Activated CD4-positive, alpha-beta T cell treated with anti-CD3 and anti-CD28 coated beads for 36 hours (primary cell): Measurements from ENCODE around the gene HEPACAM. TPM values are rescaled to one million over a fixed set of nuclear protein-coding genes. Genes with fewer than 3 reads are reported as not detected.

Experiments
- ATAC-seq: fragments of 200-7000 bp; cut with Tn5 transposase; one replicate; pipeline ENCODE4 v1.10.0; 2021; ENCODE audit warnings: mild to moderate bottlenecking, moderate library complexity
- CTCF ChIA-PET: fragments of 350-600 bp; sonication (Branson Sonifier 250); formaldehyde crosslinking; loops from one replicate; lab custom pipeline; 2021; ENCODE audit warnings: antibody characterized with exemption; lab: Charles Lee
- POLR2A ChIA-PET: fragments of 350-600 bp; sonication (Branson Sonifier 250); formaldehyde crosslinking; loops from one replicate; lab custom pipeline; 2021; ENCODE audit warnings: antibody characterized with exemption, inconsistent platforms; lab: Charles Lee
- DNase-seq: peaks from one replicate; pipeline ENCODE4 v3.0.0-alpha.2; 2020
- H3K27ac Mint-ChIP-seq: one replicate; pipeline ENCODE4 v1.8.0; 2021; ENCODE audit warnings: mixed read lengths
- H3K27me3 Mint-ChIP-seq: one replicate; pipeline ENCODE4 v1.8.0; 2021; ENCODE audit warnings: mixed read lengths
- H3K36me3 Mint-ChIP-seq: one replicate; pipeline ENCODE4 v1.8.0; 2021; ENCODE audit warnings: low read depth, mixed read lengths
- H3K4me1 Mint-ChIP-seq: one replicate; pipeline ENCODE4 v1.8.0; 2021; ENCODE audit warnings: mixed read lengths
- H3K4me3 Mint-ChIP-seq: one replicate; pipeline ENCODE4 v1.8.0; 2021; ENCODE audit warnings: mild to moderate bottlenecking, moderate library complexity, mixed read lengths
- H3K9me3 Mint-ChIP-seq: one replicate; pipeline ENCODE4 v1.8.0; 2021; ENCODE audit warnings: low read depth, mixed read lengths
- intact Hi-C, 2 experiments: fragments of 100-400 bp; cut with DNase I in 1 of 2; cut with micrococcal nuclease in 1 of 2; formaldehyde crosslinking; loops; one replicate each; pipeline versions ENCODE4 v1.14.2 to v1.15.1; 2022 to 2024; cut with DNase I, micrococcal nuclease
- total RNA-seq, 2 experiments: library from RNA; stranded (reverse); gene quantifications; one replicate each; pipeline ENCODE4 v1.2.3, GENCODE V29; 2021

Gene HEPACAM
- total RNA-seq, 2 experiments from 2014 or later = not detected

DNA sequence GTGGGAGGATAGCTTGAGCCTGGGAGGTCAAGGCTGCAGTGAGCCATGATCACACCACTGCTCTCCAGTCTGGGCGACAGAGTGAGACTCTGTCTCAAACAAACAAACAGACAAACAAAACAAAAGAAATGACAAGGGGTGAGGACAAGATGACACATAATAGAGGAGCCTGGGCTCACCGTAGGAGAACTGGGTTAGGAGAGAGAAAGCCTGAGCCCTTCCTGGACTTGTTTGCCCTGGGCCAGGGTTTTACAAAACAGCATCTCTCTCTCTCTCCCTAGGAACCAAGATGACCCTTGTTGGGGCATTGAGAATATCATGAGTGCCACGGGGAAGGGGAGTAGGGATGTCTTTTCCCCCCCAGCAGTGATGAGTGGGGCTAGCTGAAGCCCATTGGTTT lies 54.9 kb downstream of the HEPACAM start:
- POLR2A ChIA-PET = no interaction called here

DNA sequence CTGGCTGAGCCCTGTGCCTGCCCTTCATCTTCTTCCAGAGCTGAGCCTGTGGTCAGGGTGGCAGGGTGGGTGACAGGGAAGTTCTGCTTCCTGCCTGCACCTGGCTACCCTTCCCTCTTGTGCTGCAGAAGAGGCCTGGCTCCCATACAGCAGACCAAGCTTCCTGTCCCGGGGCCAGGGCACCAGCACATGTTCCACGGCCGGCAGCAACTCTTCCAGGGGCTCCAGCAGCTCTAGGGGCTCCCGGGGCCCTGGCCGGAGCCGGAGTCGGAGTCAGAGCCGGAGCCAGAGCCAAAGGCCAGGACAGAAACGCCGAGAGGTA lies 55.6 kb downstream of the HEPACAM start:
- DNase-seq (no peak), ATAC-seq (no peak)
- Mint-ChIP-seq H3K36me3 (peaks cover 2% of the 10 kb centered on the region), H3K27me3 (peaks cover 5% of the 10 kb centered on the region), H3K9me3 (no peaks in the 10 kb centered on the region), H3K4me3 (no peak overlapping the region), H3K27ac (no peak overlapping the region), H3K4me1 (peaks cover 16% of the 10 kb centered on the region)
- CTCF ChIA-PET = interaction anchor here (1.1 kb wide), 1 partner anchor 117 kb away, joined by 4 read pairs; no protein-coding TSS in a partner anchor
- intact Hi-C loops = no loop called here
- POLR2A ChIA-PET = no interaction called here

More for the DNA sequence above, 54.9 kb downstream of the HEPACAM start:
- ATAC-seq (no peak), DNase-seq (no peak)
- no peaks in the 10 kb centered on the region for H3K9me3 Mint-ChIP-seq
- intact Hi-C loops = no loop called here
- no peaks in the 10 kb centered on the region for H3K27me3 Mint-ChIP-seq
- H3K4me1 Mint-ChIP-seq = peaks cover 16% of the 10 kb centered on the region
- H3K36me3 Mint-ChIP-seq = peaks cover 2% of the 10 kb centered on the region
- H3K4me3 Mint-ChIP-seq = no peak overlapping the region
- CTCF ChIA-PET = interaction anchor here (0.7 to 1.2 kb wide), 2 partner anchors 140 to 1833 kb away, joined by 3 to 4 read pairs; no protein-coding TSS in a partner anchor
- no peak overlapping the region for H3K27ac Mint-ChIP-seq

DNA sequence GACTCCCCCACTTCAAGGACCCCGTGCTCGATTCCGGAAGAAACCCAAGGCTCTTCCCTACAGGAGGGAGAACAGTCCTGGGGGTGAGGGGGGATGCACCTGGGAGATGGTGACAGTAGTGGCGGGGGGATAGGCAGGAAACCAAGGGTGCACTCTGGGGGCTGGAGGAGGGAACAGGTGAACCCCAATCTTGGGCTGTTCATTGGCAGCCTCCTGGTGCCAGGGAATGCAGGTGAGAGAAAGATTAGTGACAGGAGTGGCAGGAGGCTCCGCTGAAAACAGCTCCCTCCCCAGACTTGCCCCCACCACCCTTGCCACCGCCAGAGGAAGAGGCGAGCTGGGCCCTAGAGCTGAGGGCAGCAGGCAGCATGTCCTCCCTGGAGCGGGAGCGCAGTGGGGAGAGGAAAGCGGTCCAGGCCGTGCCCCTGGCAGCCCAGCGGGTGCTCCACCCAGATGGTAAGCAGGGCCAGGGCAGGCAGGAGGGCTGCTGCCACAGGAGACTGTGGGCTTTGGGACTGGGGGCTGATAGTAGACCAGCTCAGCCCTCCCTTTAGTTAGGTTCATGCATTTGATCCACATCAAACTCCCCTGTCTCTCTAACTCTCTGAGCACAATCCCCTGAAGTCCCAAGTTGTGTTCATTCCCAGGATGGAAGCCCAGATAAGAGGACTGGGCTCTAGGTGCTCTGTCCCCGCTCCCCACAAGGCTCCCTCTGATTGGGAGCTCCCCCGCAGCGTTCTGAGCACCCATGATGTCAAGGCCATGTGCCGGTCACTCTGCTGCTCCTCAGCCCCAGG lies 56.2 kb downstream of the HEPACAM start:
- ChIA-PET CTCF (interaction anchor here (1.1 kb wide), 1 partner anchor 116 kb away, joined by 4 read pairs; no protein-coding TSS in a partner anchor), POLR2A (no interaction called here)
- Mint-ChIP-seq H3K27ac (no peak overlapping the region), H3K4me3 (no peak overlapping the region), H3K9me3 (no peaks in the 10 kb centered on the region), H3K4me1 (peaks cover 16% of the 10 kb centered on the region), H3K36me3 (peaks cover 2% of the 10 kb centered on the region), H3K27me3 (peaks cover 5% of the 10 kb centered on the region)
- intact Hi-C loops = loop anchor here in 1 of 2 experiments (5.0 to 10.0 kb wide), 2 partner anchors 765 to 1008 kb away; partner anchors contain the start of genes HYLS1 and VWA5A
- ATAC-seq (no peak), DNase-seq (no peak)

DNA sequence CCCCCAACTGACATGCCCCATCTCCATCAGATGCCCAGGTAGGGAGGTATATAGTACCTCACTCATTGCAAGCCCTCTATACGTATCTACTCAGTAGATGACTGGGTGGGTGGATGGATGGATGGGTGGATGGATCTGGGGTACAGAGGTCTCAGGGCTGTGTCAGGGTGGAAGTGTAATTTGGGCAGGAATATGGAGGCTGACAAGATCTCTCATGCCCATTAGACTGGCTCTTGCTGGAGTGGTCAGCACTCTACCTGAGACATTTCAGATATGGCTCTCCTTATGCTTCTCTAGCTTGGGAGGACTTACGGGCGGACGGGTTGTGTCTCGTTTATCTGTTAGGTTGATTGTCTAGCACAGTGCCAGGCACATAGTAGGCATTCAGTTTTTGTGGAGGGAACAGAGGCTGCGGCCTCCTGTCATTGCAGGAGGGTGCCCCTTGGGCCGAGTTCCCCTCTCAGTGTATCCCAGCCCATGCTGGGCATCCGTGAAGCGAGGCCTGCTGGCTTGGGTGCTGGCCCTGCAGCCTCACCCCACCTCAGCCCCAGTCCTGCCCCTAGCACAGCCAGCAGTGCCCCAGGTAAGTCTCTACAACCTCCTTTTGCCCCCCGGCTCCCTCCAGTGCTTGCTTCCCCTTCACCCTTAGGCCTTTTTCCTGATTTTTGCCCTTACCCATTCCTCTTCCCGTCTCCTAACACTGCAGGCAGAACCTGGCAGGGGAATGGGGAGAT lies 56.9 kb downstream of the HEPACAM start:
- CTCF ChIA-PET = interaction anchor here (0.9 to 1.0 kb wide), 2 partner anchors 13 to 141 kb away, joined by 3 to 5 read pairs; no protein-coding TSS in a partner anchor

DNA sequence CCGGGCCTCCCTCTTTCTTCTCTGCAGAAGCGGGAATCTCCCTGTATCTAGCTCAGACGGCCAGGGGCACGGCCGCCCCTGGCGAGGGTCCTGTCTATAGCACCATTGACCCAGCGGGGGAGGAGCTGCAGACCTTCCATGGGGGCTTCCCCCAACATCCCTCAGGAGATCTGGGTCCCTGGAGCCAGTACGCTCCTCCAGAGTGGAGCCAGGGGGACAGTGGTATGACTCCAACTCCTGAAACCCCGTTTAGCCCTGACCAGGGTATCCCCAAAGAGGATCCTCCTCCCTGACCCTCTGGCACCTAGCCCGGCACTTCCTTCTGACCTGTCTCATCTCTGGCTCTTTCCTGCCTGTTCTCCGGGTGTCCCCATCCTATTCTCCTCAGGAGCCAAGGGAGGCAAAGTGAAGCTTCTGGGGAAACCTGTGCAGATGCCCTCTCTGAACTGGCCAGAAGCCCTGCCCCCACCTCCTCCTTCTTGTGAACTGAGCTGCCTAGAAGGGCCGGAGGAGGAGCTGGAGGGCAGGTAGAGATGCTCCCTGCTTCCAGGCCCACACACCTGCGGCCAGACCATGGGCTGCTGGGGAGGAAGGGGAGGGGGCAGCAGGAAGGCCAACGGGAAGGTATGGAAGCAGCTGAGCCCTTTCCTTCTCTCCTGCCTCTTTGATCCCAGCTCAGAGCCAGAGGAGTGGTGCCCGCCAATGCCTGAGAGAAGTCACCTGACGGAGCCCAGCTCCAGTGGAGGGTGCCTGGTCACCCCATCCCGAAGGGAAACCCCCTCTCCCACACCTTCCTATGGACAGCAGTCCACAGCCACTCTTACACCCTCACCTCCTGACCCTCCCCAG lies 57.7 kb downstream of the HEPACAM start:
- Mint-ChIP-seq H3K4me1 (peaks cover 16% of the 10 kb centered on the region), H3K27ac (peak overlapping the region; percentile 20), H3K9me3 (no peaks in the 10 kb centered on the region), H3K27me3 (peaks cover 11% of the 10 kb centered on the region), H3K36me3 (peaks cover 2% of the 10 kb centered on the region), H3K4me3 (peak overlapping the region; percentile 77)
- ChIA-PET CTCF (interaction anchor here (0.9 to 1.0 kb wide), 3 partner anchors 12 to 140 kb away, joined by 3 to 5 read pairs (median 3); no protein-coding TSS in a partner anchor), POLR2A (interaction anchor here (0.7 kb wide), 1 partner anchor 9 kb away, joined by 3 read pairs; no protein-coding TSS in a partner anchor)
- intact Hi-C loops = loop anchor here (2.0 to 10.0 kb wide), 4 partner anchors 43 to 1009 kb away; partner anchors contain the start of genes HYLS1 (in 1 of the 2), MSANTD2 (in 1 of the 2) and VWA5A (in 1 of the 2)
- DNase-seq (no peak), ATAC-seq (no peak)

More for the DNA sequence above, 56.9 kb downstream of the HEPACAM start:
- ATAC-seq (no peak), DNase-seq (no peak)
- POLR2A ChIA-PET = no interaction called here
- peaks cover 6% of the 10 kb centered on the region for H3K27me3 Mint-ChIP-seq
- H3K36me3 Mint-ChIP-seq = peaks cover 2% of the 10 kb centered on the region
- peaks cover 16% of the 10 kb centered on the region for H3K4me1 Mint-ChIP-seq
- no peak overlapping the region for H3K4me3 Mint-ChIP-seq
- H3K27ac Mint-ChIP-seq = no peak overlapping the region
- intact Hi-C loops = loop anchor here in 1 of 2 experiments (5.0 to 10.0 kb wide), 2 partner anchors 764 to 1008 kb away; partner anchors contain the start of genes HYLS1 and VWA5A
- H3K9me3 Mint-ChIP-seq = no peaks in the 10 kb centered on the region

DNA sequence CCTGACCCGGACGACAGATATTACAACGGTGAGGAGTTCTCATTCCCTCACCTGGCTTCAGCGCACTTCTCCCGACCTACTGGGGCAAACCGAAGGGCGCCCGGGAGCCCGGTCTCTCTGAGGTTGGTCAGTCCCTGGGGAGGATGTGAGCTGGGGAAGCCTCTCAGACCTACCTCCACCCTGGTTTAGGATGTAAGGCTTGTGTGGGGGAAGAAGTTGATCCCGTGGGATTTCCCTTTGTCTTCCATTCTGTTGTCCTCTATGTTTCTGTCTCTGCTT lies 58.3 kb downstream of the HEPACAM start:
- CTCF ChIA-PET = interaction anchor here (1.0 kb wide), 1 partner anchor 41 kb away, joined by 3 read pairs; no protein-coding TSS in a partner anchor
- ATAC-seq (no peak), DNase-seq (no peak)
- intact Hi-C loops = loop anchor here (2.0 to 10.0 kb wide), 4 partner anchors 43 to 1010 kb away; partner anchors contain the start of genes HYLS1 (in 1 of the 2), MSANTD2 (in 1 of the 2) and VWA5A (in 1 of the 2)
- H3K9me3 Mint-ChIP-seq = no peaks in the 10 kb centered on the region
- peak overlapping the region; percentile 58 for H3K27ac Mint-ChIP-seq
- POLR2A ChIA-PET = no interaction called here
- H3K27me3 Mint-ChIP-seq = peaks cover 17% of the 10 kb centered on the region
- peak overlapping the region; percentile 77 for H3K4me3 Mint-ChIP-seq
- H3K36me3 Mint-ChIP-seq = peaks cover 2% of the 10 kb centered on the region
- H3K4me1 Mint-ChIP-seq = peaks cover 16% of the 10 kb centered on the region

DNA sequence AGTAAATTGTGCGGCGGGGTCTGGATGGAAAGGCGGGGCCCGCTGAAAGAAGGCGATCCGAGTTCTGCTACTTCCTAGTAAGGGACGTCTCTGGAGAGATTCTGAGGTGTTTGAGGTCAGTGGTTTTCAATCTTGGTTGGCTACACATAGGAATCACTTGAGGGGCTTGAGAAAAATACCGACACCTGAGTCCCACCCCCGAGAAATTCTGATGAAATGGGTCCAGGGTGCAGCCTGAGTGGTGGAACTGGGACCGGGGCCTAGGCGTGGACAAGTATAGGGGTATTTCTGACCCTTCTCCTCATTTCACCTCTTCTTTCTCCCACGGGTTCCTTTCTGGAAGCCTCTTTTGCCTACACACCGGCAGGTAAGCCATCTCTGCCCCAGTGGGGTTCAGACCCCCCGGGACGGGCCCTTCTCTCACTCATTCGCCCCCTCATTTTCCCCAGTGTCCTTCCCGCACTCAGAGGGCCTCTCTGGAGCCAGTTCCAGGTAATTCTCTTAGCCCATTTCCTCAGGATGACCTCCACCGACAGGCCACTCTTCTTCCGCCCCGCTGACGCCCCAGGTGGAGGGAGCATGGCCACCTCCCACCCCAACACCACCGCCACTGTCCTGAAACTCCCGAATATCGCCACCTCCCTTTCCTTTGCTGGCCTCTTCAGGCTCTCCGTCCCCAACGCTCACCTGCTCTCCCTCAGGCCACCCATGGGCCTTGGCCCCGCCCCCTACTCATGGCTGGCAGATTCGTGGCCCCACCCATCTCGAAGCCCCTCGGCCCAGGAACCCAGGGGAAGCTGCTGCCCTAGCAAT lies 58.8 kb downstream of the HEPACAM start:
- DNase-seq (no peak), ATAC-seq (no peak)
- POLR2A ChIA-PET = interaction anchor here (0.7 to 1.2 kb wide), 4 partner anchors 40 to 255 kb away, joined by 3 to 5 read pairs (median 3); partner anchors contain the start of genes TBRG1 and TMEM218
- intact Hi-C loops = loop anchor here (1.0 to 10.0 kb wide), 13 partner anchors 11 to 1010 kb away; partner anchors contain the start of genes CCDC15 (in 2 of the 2), MSANTD2 (in 2 of the 2), ESAM (in 1 of the 2) and HYLS1 (in 1 of the 2)
- Mint-ChIP-seq H3K9me3 (no peaks in the 10 kb centered on the region), H3K36me3 (peaks cover 2% of the 10 kb centered on the region), H3K4me1 (peaks cover 16% of the 10 kb centered on the region), H3K4me3 (peak overlapping the region; percentile 77), H3K27ac (peak overlapping the region; percentile 58), H3K27me3 (peaks cover 22% of the 10 kb centered on the region)
- CTCF ChIA-PET = interaction anchor here (0.6 to 1.7 kb wide), 25 partner anchors 11 to 469 kb away, joined by 3 to 19 read pairs (median 4); partner anchors contain the start of genes CCDC15, HEPN1, MSANTD2 and SIAE

DNA sequence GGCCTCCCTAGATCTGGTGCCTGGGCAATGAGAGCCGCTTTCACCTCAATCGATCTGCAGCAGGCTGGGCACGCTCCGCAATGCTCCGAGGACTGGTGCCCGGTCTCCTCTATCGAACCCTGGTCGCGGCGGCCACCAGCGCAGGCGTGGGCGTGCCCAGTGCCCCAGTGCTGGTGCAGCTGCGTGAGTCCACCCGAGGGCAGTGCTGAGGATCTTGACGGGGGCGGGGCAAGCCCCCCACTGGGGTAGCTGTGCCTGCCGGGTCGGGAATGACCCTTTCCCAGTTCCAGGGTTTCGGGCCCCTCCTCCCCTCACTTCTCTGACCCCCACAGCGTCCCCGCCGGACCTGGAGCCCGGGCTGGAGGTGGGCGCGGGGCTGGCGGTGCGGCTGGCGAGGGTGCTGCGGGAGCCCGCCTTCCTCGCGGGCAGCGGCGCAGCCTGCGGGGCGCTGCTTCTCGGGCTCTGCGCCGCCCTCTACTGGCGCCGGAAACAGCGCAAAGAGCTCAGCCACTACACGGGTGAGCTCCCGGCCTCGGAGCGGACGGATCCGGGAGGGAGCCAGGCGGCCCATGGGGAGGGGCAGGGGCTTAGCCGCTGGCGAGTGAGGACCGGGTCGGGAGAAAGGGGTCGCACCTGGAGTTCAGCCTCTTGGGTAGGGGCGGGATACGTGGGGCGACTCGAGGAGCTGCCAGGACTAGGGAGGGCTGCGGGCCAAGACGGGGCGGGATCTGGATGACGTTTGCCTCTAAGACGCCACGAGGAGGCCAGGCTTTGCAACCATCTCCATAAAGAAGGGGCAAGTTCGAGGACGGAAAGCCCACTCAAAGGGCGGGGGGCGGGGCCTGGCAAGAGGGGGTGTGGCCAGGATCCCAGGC lies 59.7 kb downstream of the HEPACAM start:
- peak overlapping the region; percentile 58 for H3K27ac Mint-ChIP-seq
- CTCF ChIA-PET = interaction anchor here (0.6 to 1.7 kb wide), 26 partner anchors 10 to 694 kb away, joined by 3 to 19 read pairs (median 4); partner anchors contain the start of genes CCDC15, HEPN1, MSANTD2 and SIAE

DNA sequence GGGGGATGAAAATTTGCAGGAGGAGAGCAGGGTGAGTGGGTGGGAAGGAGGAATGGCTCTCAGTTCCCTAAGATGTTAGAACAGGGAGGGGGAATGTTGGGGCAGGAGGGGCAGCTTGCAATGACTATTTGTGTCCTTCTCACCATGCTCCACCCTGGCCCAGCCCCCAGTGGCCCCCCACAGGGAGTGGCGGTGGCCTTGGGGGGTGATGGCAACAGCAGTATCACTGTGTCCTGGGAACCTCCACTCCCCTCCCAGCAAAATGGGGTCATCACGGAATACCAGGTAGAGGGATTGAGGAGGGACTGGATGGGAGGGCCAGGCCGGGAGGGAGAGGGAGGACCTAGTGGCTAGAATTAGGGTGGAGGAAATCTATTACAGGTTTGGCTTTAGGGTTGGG lies 60.4 kb downstream of the HEPACAM start:
- intact Hi-C loops = loop anchor here in 1 of 2 experiments (5.0 to 10.0 kb wide), 2 partner anchors 761 to 1012 kb away; partner anchors contain the start of genes HYLS1 and VWA5A
- POLR2A ChIA-PET = no interaction called here
- H3K27me3 Mint-ChIP-seq = peaks cover 32% of the 10 kb centered on the region
- CTCF ChIA-PET = interaction anchor here (1.3 to 1.7 kb wide), 5 partner anchors 37 to 206 kb away, joined by 5 to 13 read pairs (median 10); partner anchors contain the start of genes CCDC15 and MSANTD2
- no peaks in the 10 kb centered on the region for H3K9me3 Mint-ChIP-seq
- H3K36me3 Mint-ChIP-seq = peaks cover 2% of the 10 kb centered on the region
- peak overlapping the region; percentile 77 for H3K4me3 Mint-ChIP-seq
- no peak for ATAC-seq
- peaks cover 16% of the 10 kb centered on the region for H3K4me1 Mint-ChIP-seq
- no peak overlapping the region for H3K27ac Mint-ChIP-seq
- no peak for DNase-seq

More for the DNA sequence above, 59.7 kb downstream of the HEPACAM start:
- Mint-ChIP-seq H3K4me3 (peak overlapping the region; percentile 77), H3K9me3 (no peaks in the 10 kb centered on the region), H3K36me3 (peaks cover 2% of the 10 kb centered on the region), H3K4me1 (peaks cover 16% of the 10 kb centered on the region), H3K27me3 (peaks cover 27% of the 10 kb centered on the region)
- peak; percentile 88 for DNase-seq
- POLR2A ChIA-PET = interaction anchor here (0.7 to 1.2 kb wide), 5 partner anchors 39 to 254 kb away, joined by 3 to 5 read pairs (median 3); partner anchors contain the start of genes TBRG1 and TMEM218
- ATAC-seq = peak; percentile 98
- intact Hi-C loops = loop anchor here (1.0 to 10.0 kb wide), 13 partner anchors 10 to 1011 kb away; partner anchors contain the start of genes CCDC15 (in 2 of the 2), MSANTD2 (in 2 of the 2), ESAM (in 1 of the 2) and HYLS1 (in 1 of the 2)
